ENCODE data around the gene PRDX3.

The PRDX3 gene

GRCh38 chr10:119215371-119215770 is 36.8 kb upstream of the PRDX3 start (continued):
- TF ChIP-seq ARNTL (CRISPR knock-in tag; IDR thresholded peaks at IDR 0.05; ENCODE audit: borderline replicate concordance, low read depth): no peak

- ATAC-seq: no peak
- peak; percentile 60; the same call in 1 of the 2 replicates for TF ChIP-seq ISL1 (CRISPR knock-in tag; IDR thresholded peaks at IDR 0.05)
- TF ChIP-seq ZNF8 (CRISPR knock-in tag; IDR thresholded peaks at IDR 0.05): no peak
- peak; percentile 29; the same call in 1 of the 2 replicates for TF ChIP-seq TCF4 (CRISPR knock-in tag; IDR thresholded peaks at IDR 0.05; ENCODE audit: borderline replicate concordance)
- TF ChIP-seq ZNF565 (CRISPR knock-in tag; conservative IDR thresholded peaks at IDR 0.05; ENCODE audit: low read depth): 0 out of 2 replicates have a peak, but pooled peaks have one; percentile 55
- TF ChIP-seq ZNF70 (CRISPR knock-in tag; IDR thresholded peaks at IDR 0.05): no peak
These were observed 33.2 kb upstream of the PRDX3 start for GRCh38 chr10:119211625-119212441.

- no peak for ATAC-seq
- TF ChIP-seq ZNF565 (CRISPR knock-in tag; conservative IDR thresholded peaks at IDR 0.05; ENCODE audit: low read depth) (no peak), ARNTL (CRISPR knock-in tag; IDR thresholded peaks at IDR 0.05; ENCODE audit: borderline replicate concordance, low read depth) (no peak), OSR1 (CRISPR knock-in tag; IDR thresholded peaks at IDR 0.05) (no peak), CSRNP3 (CRISPR knock-in tag; IDR thresholded peaks at IDR 0.05) (no peak), ZNF8 (CRISPR knock-in tag; IDR thresholded peaks at IDR 0.05) (no peak), RARB (CRISPR knock-in tag; IDR thresholded peaks at IDR 0.05) (no peak), ZFP30 (CRISPR knock-in tag; IDR thresholded peaks at IDR 0.05) (no peak), PPARA (CRISPR knock-in tag; IDR thresholded peaks at IDR 0.05; ENCODE audit: borderline replicate concordance) (no peak), ISL1 (CRISPR knock-in tag; IDR thresholded peaks at IDR 0.05) (no peak), TOX (CRISPR knock-in tag; IDR thresholded peaks at IDR 0.05; ENCODE audit: borderline replicate concordance) (no peak), SNAI2 (CRISPR knock-in tag; IDR thresholded peaks at IDR 0.05) (no peak), ZNF70 (CRISPR knock-in tag; IDR thresholded peaks at IDR 0.05) (no peak), POU6F1 (CRISPR knock-in tag; IDR thresholded peaks at IDR 0.05; ENCODE audit: borderline replicate concordance, low read depth) (no peak), TSHZ2 (CRISPR knock-in tag; IDR thresholded peaks at IDR 0.05) (no peak), GLIS3 (CRISPR knock-in tag; IDR thresholded peaks at IDR 0.05) (no peak), ZFP3 (CRISPR knock-in tag; IDR thresholded peaks at IDR 0.05) (no peak), ZC3H10 (CRISPR knock-in tag; IDR thresholded peaks at IDR 0.05) (no peak), BACH2 (CRISPR knock-in tag; IDR thresholded peaks at IDR 0.05; ENCODE audit: borderline replicate concordance) (no peak), PATZ1 (CRISPR knock-in tag; IDR thresholded peaks at IDR 0.05; ENCODE audit: borderline replicate concordance) (no peak)
These were observed 32.6 kb upstream of the PRDX3 start for GRCh38 chr10:119211176-119211575.

GRCh38 chr10:119210633-119211032 is 32.0 kb upstream of the PRDX3 start:
- no peak for ATAC-seq
- TF ChIP-seq TCF4 (CRISPR knock-in tag; IDR thresholded peaks at IDR 0.05; ENCODE audit: borderline replicate concordance) (peak; percentile 99), ZNF565 (CRISPR knock-in tag; conservative IDR thresholded peaks at IDR 0.05; ENCODE audit: low read depth) (no peak), CSRNP3 (CRISPR knock-in tag; IDR thresholded peaks at IDR 0.05) (peak; percentile 88), SNAI2 (CRISPR knock-in tag; IDR thresholded peaks at IDR 0.05) (peak; percentile 71; the same call in 1 of the 2 replicates), BACH2 (CRISPR knock-in tag; IDR thresholded peaks at IDR 0.05; ENCODE audit: borderline replicate concordance) (no peak), ARNTL (CRISPR knock-in tag; IDR thresholded peaks at IDR 0.05; ENCODE audit: borderline replicate concordance, low read depth) (no peak), PPARA (CRISPR knock-in tag; IDR thresholded peaks at IDR 0.05; ENCODE audit: borderline replicate concordance) (peak; percentile 66; the same call in 1 of the 2 replicates), ZNF70 (CRISPR knock-in tag; IDR thresholded peaks at IDR 0.05) (no peak), TSHZ2 (CRISPR knock-in tag; IDR thresholded peaks at IDR 0.05) (peak; percentile 88; the same call in 1 of the 2 replicates), TOX (CRISPR knock-in tag; IDR thresholded peaks at IDR 0.05; ENCODE audit: borderline replicate concordance) (no peak; the same call in 1 of the 2 replicates), GLIS3 (CRISPR knock-in tag; IDR thresholded peaks at IDR 0.05) (peak; percentile 46; the same call in 1 of the 2 replicates), ESRRG (CRISPR knock-in tag; IDR thresholded peaks at IDR 0.05) (no peak)

All from SK-N-SH treated with all-trans-retinoic acid at 6 μM for 48 hours (cell line).